SK-N-SH (cell line): Measurements from ENCODE around the gene CMTM1. TPM values are rescaled to one million over a fixed set of nuclear protein-coding genes. Genes with fewer than 3 reads are reported as not detected.

ENCODE experiments used
- CTCF ChIA-PET: fragments of 300-600, 350-600 bp; formaldehyde crosslinking; extraction: SDS; loops from one replicate; lab custom pipeline; 2021; lab: Yijun Ruan, JAX
- POLR2A ChIA-PET: fragments of 350-600 bp; sonication (Branson Sonifier 250); formaldehyde crosslinking; extraction: SDS; loops from one replicate; lab custom pipeline; 2020; ENCODE audit warnings: antibody characterized with exemption, inconsistent platforms; lab: Yijun Ruan, JAX
- DNase-seq: peaks from one replicate; pipeline ENCODE4 v3.0.0; 2012
- H2AFZ ChIP-seq: fragments of 200-600 bp; sonication (generic); 2 replicates; pipeline ENCODE4 v1.8.1; 2016; ENCODE audit warnings: antibody characterized with exemption, mild to moderate bottlenecking, low read depth
- H3F3A ChIP-seq: fragments of 200-600 bp; sonication (generic); replicated peaks from 2 replicates; pipeline ENCODE3; 2016; ENCODE audit warnings: antibody characterized with exemption, mild to moderate bottlenecking; ENCODE audit not compliant: insufficient read depth
- H3K27ac ChIP-seq, 2 experiments: fragments of 200-500 bp in 1 of 2; fragments of 200-600 bp in 1 of 2; sonication (Bioruptor generic) in 1 of 2; sonication (generic), shearing (Covaris generic) in 1 of 2; 2 replicates each; pipeline versions ENCODE4 v1.5.1 to v1.6.1; 2014 to 2016; ENCODE audit warnings: low read depth in 2 of 2, inconsistent platforms in 1 of 2, low read length in 1 of 2, mild to moderate bottlenecking in 1 of 2, mixed read lengths in 1 of 2
- H3K27me3 ChIP-seq: fragments of 200-600 bp; sonication (generic), shearing (Covaris generic); 2 replicates; pipeline ENCODE4 v1.6.1; 2016; ENCODE audit warnings: mixed run types; ENCODE audit not compliant: insufficient read depth
- H3K36me3 ChIP-seq, 2 experiments: fragments of 200-500 bp in 1 of 2; fragments of 200-600 bp in 1 of 2; sonication (Bioruptor generic) in 1 of 2; sonication (generic) in 1 of 2; replicated peaks in 1 of 2; 2 replicates each; pipeline versions ENCODE3 to v1.5.1; 2014 to 2016; ENCODE audit warnings: low read length in 1 of 2, mild to moderate bottlenecking in 1 of 2; ENCODE audit not compliant: insufficient read depth in 2 of 2, control insufficient read depth in 1 of 2
- H3K4me1 ChIP-seq, 2 experiments: fragments of 200-500 bp in 1 of 2; fragments of 200-600 bp in 1 of 2; sonication (Bioruptor generic) in 1 of 2; sonication (generic), shearing (Covaris generic) in 1 of 2; 2 replicates each; pipeline versions ENCODE4 v1.5.1 to v1.6.1; 2014 to 2016; ENCODE audit warnings: low read depth in 1 of 2, low read length in 1 of 2, mixed run types in 1 of 2; ENCODE audit not compliant: insufficient read depth in 2 of 2, control insufficient read depth in 1 of 2
- H3K4me2 ChIP-seq: fragments of 200-600 bp; sonication (generic), shearing (Covaris generic); 2 replicates; pipeline ENCODE4 v1.6.1; 2017; ENCODE audit warnings: mixed run types
- H3K4me3 ChIP-seq, 2 experiments: fragments of 200-500 bp in 1 of 2; fragments of 200-600 bp in 1 of 2; sonication (Bioruptor generic) in 1 of 2; sonication (generic), shearing (Covaris generic) in 1 of 2; 2 replicates each; pipeline versions ENCODE4 v1.5.1 to v1.8.1; 2014 to 2016; ENCODE audit warnings: low read depth in 2 of 2, inconsistent platforms in 1 of 2, low read length in 1 of 2, mild to moderate bottlenecking in 1 of 2, mixed read lengths in 1 of 2, moderate library complexity in 1 of 2
- H3K79me2 ChIP-seq: fragments of 200-600 bp; sonication (generic); 2 replicates; pipeline ENCODE4 v1.8.1; 2017; ENCODE audit warnings: mild to moderate bottlenecking; ENCODE audit not compliant: insufficient read depth
- H3K9ac ChIP-seq: fragments of 200-600 bp; sonication (generic); 2 replicates; pipeline ENCODE4 v1.6.1; 2017; ENCODE audit warnings: mixed run types
- H3K9me2 ChIP-seq: fragments of 200-600 bp; sonication (generic); 2 replicates; pipeline ENCODE4 v1.6.1; 2017; ENCODE audit warnings: mixed run types
- H3K9me3 ChIP-seq: fragments of 200-600 bp; sonication (generic); 2 replicates; pipeline ENCODE4 v1.6.1; 2017; ENCODE audit warnings: mixed run types, mild to moderate bottlenecking, moderate library complexity
- H4K20me1 ChIP-seq: fragments of 200-600 bp; sonication (generic); 2 replicates; pipeline ENCODE4 v1.6.1; 2017; ENCODE audit warnings: mild to moderate bottlenecking, mixed run types; ENCODE audit not compliant: insufficient read depth
- EZH2phosphoT487 ChIP-seq: fragments of 200-600 bp; sonication (generic); IDR thresholded peaks from 2 replicates; pipeline ENCODE4 v1.6.1; 2017; ENCODE audit warnings: low read depth, mixed run types, mild to moderate bottlenecking, antibody characterized with exemption, moderate library complexity, borderline replicate concordance
- FOXJ3 ChIP-seq: sonication (generic); formaldehyde crosslinking; IDR thresholded peaks from 2 replicates; pipeline ENCODE4 v1.5.1; 2020; ENCODE audit warnings: mild to moderate bottlenecking, missing genetic modification reagents
- FOXM1 ChIP-seq: IDR thresholded peaks from 2 replicates; pipeline ENCODE4 v1.4.0; 2012; ENCODE audit warnings: low read depth, mild to moderate bottlenecking
- REST ChIP-seq: IDR thresholded peaks from 2 replicates; pipeline ENCODE4 v1.6.1; 2012; ENCODE audit warnings: mild to moderate bottlenecking, low read depth, low read length, moderate library complexity
- SIN3A ChIP-seq: IDR thresholded peaks from 2 replicates; pipeline ENCODE4 v1.6.1; 2012; ENCODE audit warnings: low read depth, mild to moderate bottlenecking, low read length, moderate library complexity, borderline replicate concordance
- USF2 ChIP-seq: fragments of 150-350 bp; IDR thresholded peaks from 2 replicates; pipeline ENCODE4 v1.6.1; 2017; ENCODE audit warnings: antibody characterized with exemption, low read length, low read depth, borderline replicate concordance
- WGBS: methylation state at CpG from one replicate; pipeline ENCODE4 v1.1.6; 2017; ENCODE audit warnings: low lambda C conversion rate; 5-methylcytosine and 5-hydroxymethylcytosine counted together
- polyA plus RNA-seq, 3 experiments: library from polyadenylated mRNA; depleted of rRNA; stranded (reverse); fragments of >200 nt; gene quantifications; 2 replicates each; pipeline ENCODE4 v1.2.3, GENCODE V29; 2012

Gene CMTM1
- polyA plus RNA-seq, 1 of the 3 experiments (the other 2 are of a cell fraction) = 3.7 TPM

DNA sequence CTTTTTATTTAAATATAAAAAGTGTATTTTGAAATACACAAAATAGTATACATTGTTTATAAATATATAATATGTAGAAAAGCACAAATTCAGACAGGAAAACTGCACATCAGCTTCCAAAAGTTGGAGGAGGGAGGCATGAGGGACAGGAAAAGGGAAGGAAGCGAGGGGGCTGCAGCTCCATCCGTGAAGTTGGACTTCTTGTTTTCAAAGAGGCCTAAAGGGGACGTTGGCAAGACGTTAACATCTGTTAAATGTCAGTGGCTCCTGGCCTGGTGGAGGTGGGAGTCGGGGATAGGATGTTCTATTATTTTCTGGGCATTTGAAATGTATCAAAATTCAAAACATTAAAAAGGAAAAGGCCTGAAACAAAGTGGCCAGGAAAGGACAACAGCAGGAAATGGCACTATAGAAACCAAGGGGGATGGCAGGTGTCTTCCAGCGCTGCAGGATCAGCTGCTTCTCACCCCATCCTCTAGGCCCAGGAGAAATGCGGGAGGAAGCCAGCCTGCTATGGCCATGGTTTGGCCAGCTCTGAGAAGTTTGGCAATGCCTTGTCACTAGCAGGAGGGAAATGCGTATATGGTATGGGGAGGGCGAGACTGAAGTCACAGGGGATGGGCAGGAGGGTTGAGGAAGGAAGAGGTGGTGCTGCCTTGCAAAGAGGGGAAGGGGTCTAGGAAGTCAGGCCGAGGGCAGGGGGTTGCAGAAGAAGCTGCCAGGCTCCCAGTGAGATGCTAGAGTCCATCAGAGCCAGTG, 19.4 kb downstream of the CMTM1 start:
- H2AFZ ChIP-seq = no peak overlapping the region
- WGBS = 86% methylated on average over 10 of the region's 10 CpGs

More for the DNA sequence above, 19.4 kb downstream of the CMTM1 start:
- Histone ChIP-seq H3K36me3 (no peaks in the 10 kb centered on the region), H3K27me3 (no peaks in the 10 kb centered on the region), H3K9me2 (no peaks in the 10 kb centered on the region), H3K9me3 (no peaks in the 10 kb centered on the region), H3K4me2 (no peak overlapping the region), H3K4me3 (no peak overlapping the region), H3K9ac (no peak overlapping the region), H3K79me2 (no peaks in the 10 kb centered on the region), H3F3A (peaks cover 7% of the 10 kb centered on the region), H3K27ac (no peak overlapping the region), H4K20me1 (no peaks in the 10 kb centered on the region), H3K4me1 (peaks cover 0 to 11% of the 10 kb centered on the region in 2 experiments; a peak in 2 of 4 replicates)
- TF ChIP-seq REST = no peak
- no peak for TF ChIP-seq FOXM1
- no peak for TF ChIP-seq USF2
- no peak for TF ChIP-seq SIN3A
- no peak for TF ChIP-seq FOXJ3
- TF ChIP-seq EZH2phosphoT487 = no peak
- DNase-seq = no peak
- CTCF ChIA-PET = interaction anchor here (0.6 to 1.6 kb wide), 3 partner anchors 8 to 23 kb away, joined by 3 read pairs; no protein-coding TSS in a partner anchor
- POLR2A ChIA-PET = no interaction called here
